ENCODE data around the gene PDGFD.

- TF ChIP-seq, protein P1, sequence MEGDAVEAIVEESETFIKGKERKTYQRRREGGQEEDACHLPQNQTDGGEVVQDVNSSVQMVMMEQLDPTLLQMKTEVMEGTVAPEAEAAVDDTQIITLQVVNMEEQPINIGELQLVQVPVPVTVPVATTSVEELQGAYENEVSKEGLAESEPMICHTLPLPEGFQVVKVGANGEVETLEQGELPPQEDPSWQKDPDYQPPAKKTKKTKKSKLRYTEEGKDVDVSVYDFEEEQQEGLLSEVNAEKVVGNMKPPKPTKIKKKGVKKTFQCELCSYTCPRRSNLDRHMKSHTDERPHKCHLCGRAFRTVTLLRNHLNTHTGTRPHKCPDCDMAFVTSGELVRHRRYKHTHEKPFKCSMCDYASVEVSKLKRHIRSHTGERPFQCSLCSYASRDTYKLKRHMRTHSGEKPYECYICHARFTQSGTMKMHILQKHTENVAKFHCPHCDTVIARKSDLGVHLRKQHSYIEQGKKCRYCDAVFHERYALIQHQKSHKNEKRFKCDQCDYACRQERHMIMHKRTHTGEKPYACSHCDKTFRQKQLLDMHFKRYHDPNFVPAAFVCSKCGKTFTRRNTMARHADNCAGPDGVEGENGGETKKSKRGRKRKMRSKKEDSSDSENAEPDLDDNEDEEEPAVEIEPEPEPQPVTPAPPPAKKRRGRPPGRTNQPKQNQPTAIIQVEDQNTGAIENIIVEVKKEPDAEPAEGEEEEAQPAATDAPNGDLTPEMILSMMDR (IDR thresholded peaks at IDR 0.05) = no peak
- TF ChIP-seq POLR2A (IDR thresholded peaks at IDR 0.05) (no peak), EP300 (IDR thresholded peaks at IDR 0.05) (no peak)
These were observed 270.6 kb downstream of the PDGFD start for GRCh38 chr11:103893371-103893770.
